Hepatocyte (in vitro differentiated cells): ENCODE measurements around the gene GAL3ST2. TPM values are rescaled to one million over a fixed set of nuclear protein-coding genes. Genes with fewer than 3 reads are reported as not detected.
A peak's percentile ranks its signal among the peaks of the same experiment; 100 is the strongest.
"Not testable (repeated sequence)": the region's sequence is repeated elsewhere in the genome, so short reads cannot be mapped to it uniquely, and the experiment has no call there.

Experiments
- DNase-seq: peaks from one replicate; pipeline ENCODE4 v3.0.0-alpha.2; 2016; ENCODE audit warnings: low spot score
- H2AFZ ChIP-seq: fragments of 200-600 bp; sonication (generic); 2 replicates; pipeline ENCODE4 v1.6.0; 2016; ENCODE audit warnings: antibody characterized with exemption, mild to moderate bottlenecking
- H3K27ac ChIP-seq: fragments of 200-600 bp; sonication (generic); 2 replicates; pipeline ENCODE4 v1.5.1; 2016; ENCODE audit warnings: mild to moderate bottlenecking
- H3K27me3 ChIP-seq: fragments of 200-600 bp; sonication (generic); 2 replicates; pipeline ENCODE4 v1.6.1; 2016
- H3K36me3 ChIP-seq: fragments of 200-600 bp; sonication (generic); replicated peaks from 2 replicates; pipeline ENCODE4 v1.5.1; 2016; ENCODE audit warnings: low read depth; ENCODE audit not compliant: insufficient read depth
- H3K4me1 ChIP-seq: fragments of 200-600 bp; sonication (generic); 2 replicates; pipeline ENCODE4 v1.5.1; 2016; ENCODE audit warnings: mild to moderate bottlenecking, moderate library complexity; ENCODE audit not compliant: insufficient read depth
- H3K4me2 ChIP-seq: fragments of 200-600 bp; sonication (generic); 2 replicates; pipeline ENCODE4 v1.6.0; 2016
- H3K4me3 ChIP-seq: fragments of 200-600 bp; sonication (generic); 2 replicates; pipeline ENCODE4 v1.5.1; 2016; ENCODE audit warnings: mild to moderate bottlenecking
- H3K79me2 ChIP-seq: fragments of 200-600 bp; sonication (generic); 2 replicates; pipeline ENCODE4 v1.6.0; 2017; ENCODE audit warnings: mild to moderate bottlenecking
- H3K9me2 ChIP-seq: fragments of 200-600 bp; sonication (generic); replicated peaks from 2 replicates; pipeline ENCODE4 v1.6.0; 2017; ENCODE audit warnings: mild to moderate bottlenecking; ENCODE audit not compliant: insufficient read depth
- H3K9me3 ChIP-seq: fragments of 200-600 bp; sonication (generic); 2 replicates; pipeline ENCODE4 v1.5.1; 2016; ENCODE audit warnings: low read depth, mild to moderate bottlenecking
- H4K20me1 ChIP-seq: fragments of 200-600 bp; sonication (generic); 2 replicates; pipeline ENCODE4 v1.6.0; 2016; ENCODE audit warnings: mild to moderate bottlenecking; ENCODE audit not compliant: insufficient read depth, poor library complexity, severe bottlenecking
- EZH2 ChIP-seq: fragments of 200-600 bp; sonication (generic); IDR thresholded peaks from 2 replicates; pipeline ENCODE4 v1.6.1; 2016; ENCODE audit warnings: antibody characterized with exemption, mild to moderate bottlenecking, borderline replicate concordance
- EZH2phosphoT487 ChIP-seq: fragments of 200-600 bp; sonication (generic); IDR thresholded peaks from one replicate; pipeline ENCODE4 v1.6.1; 2018; ENCODE audit warnings: antibody characterized with exemption, mild to moderate bottlenecking, low read depth, moderate library complexity; ENCODE audit not compliant: unreplicated experiment, severe bottlenecking
- WGBS: methylation state at CpG from one replicate; pipeline ENCODE4 v1.1.6; 2016; ENCODE audit warnings: low lambda C conversion rate; ENCODE audit errors: missing lambda C conversion rate; 5-methylcytosine and 5-hydroxymethylcytosine counted together
- polyA plus RNA-seq: library from polyadenylated mRNA; unstranded; fragments of >200 nt; fragmentation: Nextera tagmentation; extraction: Ambion mirVana; gene quantifications from 2 replicates; pipeline ENCODE4 v1.2.1, GENCODE V29; 2016
- total RNA-seq: library from RNA; depleted of rRNA; stranded (reverse); fragments of >200 nt; gene quantifications from 2 replicates; pipeline ENCODE4 v1.2.3, GENCODE V29; 2014
- TF ChIP-seq, protein P1 (sequence below): fragments of 200-600 bp; sonication (generic); IDR thresholded peaks from 2 replicates; pipeline ENCODE4 v1.5.1; 2016; ENCODE audit warnings: antibody characterized with exemption, mild to moderate bottlenecking; ENCODE audit not compliant: poor library complexity

The GAL3ST2 gene
- total and polyA plus RNA-seq, 2 experiments from 2014 or later, result 0.53 TPM; not detected in 1

GRCh38 chr2:241804326-241805229 lies 28.0 kb downstream of the GAL3ST2 start:
- Histone ChIP-seq H3K27me3 (no peaks in the 10 kb centered on the region), H3K9me2 (no peaks in the 10 kb centered on the region), H3K4me1 (peaks cover 24% of the 10 kb centered on the region), H3K4me3 (no peak overlapping the region), H3K9me3 (no peaks in the 10 kb centered on the region), H3K36me3 (no peaks in the 10 kb centered on the region), H2AFZ (no peak overlapping the region), H3K27ac (peak overlapping the region; percentile 40), H4K20me1 (no peaks in the 10 kb centered on the region), H3K79me2 (no peaks in the 10 kb centered on the region), H3K4me2 (peak overlapping the region; percentile 77)
- peak; percentile 35 for DNase-seq
- TF ChIP-seq EZH2 (no peak), EZH2phosphoT487 (no peak)
- TF ChIP-seq, protein P1, sequence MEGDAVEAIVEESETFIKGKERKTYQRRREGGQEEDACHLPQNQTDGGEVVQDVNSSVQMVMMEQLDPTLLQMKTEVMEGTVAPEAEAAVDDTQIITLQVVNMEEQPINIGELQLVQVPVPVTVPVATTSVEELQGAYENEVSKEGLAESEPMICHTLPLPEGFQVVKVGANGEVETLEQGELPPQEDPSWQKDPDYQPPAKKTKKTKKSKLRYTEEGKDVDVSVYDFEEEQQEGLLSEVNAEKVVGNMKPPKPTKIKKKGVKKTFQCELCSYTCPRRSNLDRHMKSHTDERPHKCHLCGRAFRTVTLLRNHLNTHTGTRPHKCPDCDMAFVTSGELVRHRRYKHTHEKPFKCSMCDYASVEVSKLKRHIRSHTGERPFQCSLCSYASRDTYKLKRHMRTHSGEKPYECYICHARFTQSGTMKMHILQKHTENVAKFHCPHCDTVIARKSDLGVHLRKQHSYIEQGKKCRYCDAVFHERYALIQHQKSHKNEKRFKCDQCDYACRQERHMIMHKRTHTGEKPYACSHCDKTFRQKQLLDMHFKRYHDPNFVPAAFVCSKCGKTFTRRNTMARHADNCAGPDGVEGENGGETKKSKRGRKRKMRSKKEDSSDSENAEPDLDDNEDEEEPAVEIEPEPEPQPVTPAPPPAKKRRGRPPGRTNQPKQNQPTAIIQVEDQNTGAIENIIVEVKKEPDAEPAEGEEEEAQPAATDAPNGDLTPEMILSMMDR, result no peak
- 67% methylated on average over 32 of the region's 35 CpGs for WGBS

GRCh38 chr2:241806217-241806616 lies 29.6 kb downstream of the GAL3ST2 start:
- H2AFZ ChIP-seq, H3K27ac ChIP-seq, H3K36me3 ChIP-seq, DNase-seq, H4K20me1 ChIP-seq, H3K4me2 ChIP-seq, H3K79me2 ChIP-seq, H3K27me3 ChIP-seq, H3K9me2 ChIP-seq, H3K4me3 ChIP-seq, H3K9me3 ChIP-seq: not testable (repeated sequence)
- H3K4me1 ChIP-seq, result peaks cover 24% of the 10 kb centered on the region
- no CpG with 5 or more reads among the region's 8 CpGs for WGBS

- peaks cover 24% of the 10 kb centered on the region for H3K4me1 ChIP-seq
- H3K79me2 ChIP-seq, result no peaks in the 10 kb centered on the region
- TF ChIP-seq EZH2, result no peak
- no peak for TF ChIP-seq EZH2phosphoT487
- TF ChIP-seq, protein P1, result no peak
- H3K36me3 ChIP-seq, result no peaks in the 10 kb centered on the region
- WGBS, result 45% methylated on average over 16 of the region's 17 CpGs
- H2AFZ ChIP-seq, result peak overlapping the region; percentile 56
- no peaks in the 10 kb centered on the region for H3K9me3 ChIP-seq
- H3K4me2 ChIP-seq, result peak overlapping the region; percentile 33
- no peak overlapping the region for H3K4me3 ChIP-seq
- no peaks in the 10 kb centered on the region for H3K9me2 ChIP-seq
- no peaks in the 10 kb centered on the region for H4K20me1 ChIP-seq
- H3K27me3 ChIP-seq, result no peaks in the 10 kb centered on the region
- peak; percentile 46 for DNase-seq
- H3K27ac ChIP-seq, result peak overlapping the region; percentile 88
Measured at GRCh38 chr2:241808051-241808720, 31.6 kb downstream of the GAL3ST2 start.
